ENCODE data around the gene CACNB2. TPM values are rescaled to one million over a fixed set of nuclear protein-coding genes. Genes with fewer than 3 reads are reported as not detected.

CACNB2 gene
- total RNA-seq, 2 donors from 2014 or later = 1.9 to 4.6 TPM

DNA sequence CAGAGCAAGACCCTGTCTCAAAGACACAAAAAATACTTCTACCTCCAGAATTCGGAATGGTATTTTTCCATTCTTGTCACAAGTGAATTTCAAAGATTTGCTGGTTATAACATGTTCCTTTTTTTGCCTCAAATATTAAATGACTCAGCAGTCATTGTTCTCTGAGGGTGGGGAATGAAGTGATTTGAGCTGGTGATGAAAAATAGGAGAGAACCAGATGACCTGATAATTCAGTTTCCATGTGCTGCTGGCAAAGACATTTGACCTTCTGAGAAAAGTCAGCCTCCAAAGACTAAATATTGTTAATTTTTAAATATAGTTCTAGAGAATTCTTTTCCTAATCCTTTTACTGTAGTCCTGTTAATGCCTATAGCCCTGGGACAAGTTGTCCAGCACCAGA, 78.9 kb downstream of the CACNB2 start:
- H3K36me3 Mint-ChIP-seq (ENCODE audit: low read depth) = no peaks in the 10 kb centered on the region
- Histone ChIP-seq H3K4me1 (ENCODE audit: control insufficient read depth, insufficient read depth, low read length) (no peaks in the 10 kb centered on the region), H3K9ac (ENCODE audit: extremely low read depth, low read length, poor library complexity, severe bottlenecking) (no peak overlapping the region), H3K36me3 (ENCODE audit: control insufficient read depth, insufficient read depth, low read length) (no peaks in the 10 kb centered on the region), H3K4me3 (ENCODE audit: low read length) (no peak overlapping the region), H3K9me3 (ENCODE audit: control insufficient read depth, low read length) (no peaks in the 10 kb centered on the region), H3K27me3 (ENCODE audit: control insufficient read depth, insufficient read depth, low read length, poor library complexity, severe bottlenecking) (no peaks in the 10 kb centered on the region), H3K27ac (ENCODE audit: low read depth, low read length) (no peak overlapping the region)
- H3K4me3 Mint-ChIP-seq = no peak overlapping the region
- no peaks in the 10 kb centered on the region for H3K27me3 Mint-ChIP-seq (ENCODE audit: insufficient read depth)
- 88% methylated on average over 1 of the region's 1 CpG; no CpG with 5 or more reads in 1 of the 2 experiments for WGBS, 2 experiments (ENCODE audit: insufficient coverage in 1 of 2, insufficient read length in 1 of 2)
- H3K27ac Mint-ChIP-seq = no peak overlapping the region
- TF ChIP-seq, protein P1, sequence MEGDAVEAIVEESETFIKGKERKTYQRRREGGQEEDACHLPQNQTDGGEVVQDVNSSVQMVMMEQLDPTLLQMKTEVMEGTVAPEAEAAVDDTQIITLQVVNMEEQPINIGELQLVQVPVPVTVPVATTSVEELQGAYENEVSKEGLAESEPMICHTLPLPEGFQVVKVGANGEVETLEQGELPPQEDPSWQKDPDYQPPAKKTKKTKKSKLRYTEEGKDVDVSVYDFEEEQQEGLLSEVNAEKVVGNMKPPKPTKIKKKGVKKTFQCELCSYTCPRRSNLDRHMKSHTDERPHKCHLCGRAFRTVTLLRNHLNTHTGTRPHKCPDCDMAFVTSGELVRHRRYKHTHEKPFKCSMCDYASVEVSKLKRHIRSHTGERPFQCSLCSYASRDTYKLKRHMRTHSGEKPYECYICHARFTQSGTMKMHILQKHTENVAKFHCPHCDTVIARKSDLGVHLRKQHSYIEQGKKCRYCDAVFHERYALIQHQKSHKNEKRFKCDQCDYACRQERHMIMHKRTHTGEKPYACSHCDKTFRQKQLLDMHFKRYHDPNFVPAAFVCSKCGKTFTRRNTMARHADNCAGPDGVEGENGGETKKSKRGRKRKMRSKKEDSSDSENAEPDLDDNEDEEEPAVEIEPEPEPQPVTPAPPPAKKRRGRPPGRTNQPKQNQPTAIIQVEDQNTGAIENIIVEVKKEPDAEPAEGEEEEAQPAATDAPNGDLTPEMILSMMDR (conservative IDR thresholded peaks at IDR 0.05) = no peak
- no peaks in the 10 kb centered on the region for H3K4me1 Mint-ChIP-seq
- DNase-seq = no peak
- no peaks in the 10 kb centered on the region for H3K9me3 Mint-ChIP-seq

DNA sequence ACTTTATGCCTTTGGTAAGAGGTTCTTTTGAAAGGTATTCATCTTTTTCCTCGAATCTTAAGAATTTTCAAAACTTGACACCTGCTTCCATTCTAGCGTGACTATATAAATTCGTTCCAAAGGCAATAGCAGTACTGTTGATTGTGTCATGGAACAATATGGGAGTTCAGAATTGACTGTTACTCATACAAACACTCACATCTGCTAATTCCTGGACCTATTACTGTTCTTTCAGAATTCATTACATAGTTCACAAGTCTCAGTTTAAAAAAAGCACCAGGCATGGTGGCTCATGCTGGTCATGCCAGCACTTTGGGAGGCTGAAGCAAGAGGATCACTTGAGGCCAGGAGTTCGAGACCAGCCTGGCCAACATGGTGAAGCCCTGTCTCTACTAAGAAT, 80.9 kb downstream of the CACNB2 start:
- Mint-ChIP-seq H3K36me3 (ENCODE audit: low read depth) (no peaks in the 10 kb centered on the region), H3K9me3 (no peaks in the 10 kb centered on the region), H3K27ac (no peak overlapping the region), H3K4me3 (no peak overlapping the region), H3K4me1 (peaks cover 4% of the 10 kb centered on the region), H3K27me3 (ENCODE audit: insufficient read depth) (no peaks in the 10 kb centered on the region)
- Histone ChIP-seq H3K27ac (ENCODE audit: low read depth, low read length) (no peak overlapping the region), H3K36me3 (ENCODE audit: control insufficient read depth, insufficient read depth, low read length) (no peaks in the 10 kb centered on the region), H3K9ac (ENCODE audit: extremely low read depth, low read length, poor library complexity, severe bottlenecking) (no peak overlapping the region), H3K9me3 (ENCODE audit: control insufficient read depth, low read length) (no peaks in the 10 kb centered on the region), H3K4me3 (ENCODE audit: low read length) (no peak overlapping the region), H3K27me3 (ENCODE audit: control insufficient read depth, insufficient read depth, low read length, poor library complexity, severe bottlenecking) (no peaks in the 10 kb centered on the region), H3K4me1 (ENCODE audit: control insufficient read depth, insufficient read depth, low read length) (no peaks in the 10 kb centered on the region)
- TF ChIP-seq, protein P1 (conservative IDR thresholded peaks at IDR 0.05) = no peak
- 91 to 100% methylated on average over 2 to 4 of the region's 4 CpGs for WGBS, 2 experiments (ENCODE audit: insufficient coverage in 1 of 2, insufficient read length in 1 of 2)
- no peak for DNase-seq

GRCh38 chr10:18221882-18222281, 81.7 kb downstream of the CACNB2 start:
- H3K9ac ChIP-seq (ENCODE audit: extremely low read depth, low read length, poor library complexity, severe bottlenecking) = no peak overlapping the region
- no peaks in the 10 kb centered on the region for H3K27me3 ChIP-seq (ENCODE audit: control insufficient read depth, insufficient read depth, low read length, poor library complexity, severe bottlenecking)
- no peak overlapping the region for H3K4me3 ChIP-seq (ENCODE audit: low read length)
- TF ChIP-seq, protein P1 (conservative IDR thresholded peaks at IDR 0.05) = no peak
- H3K4me1 Mint-ChIP-seq = peaks cover 4% of the 10 kb centered on the region
- H3K9me3 ChIP-seq (ENCODE audit: control insufficient read depth, low read length) = no peaks in the 10 kb centered on the region
- no peak overlapping the region for H3K4me3 Mint-ChIP-seq
- no peaks in the 10 kb centered on the region for H3K4me1 ChIP-seq (ENCODE audit: control insufficient read depth, insufficient read depth, low read length)
- no peaks in the 10 kb centered on the region for H3K36me3 Mint-ChIP-seq (ENCODE audit: low read depth)
- peaks cover under 1% of the 10 kb centered on the region for H3K27me3 Mint-ChIP-seq (ENCODE audit: insufficient read depth)
- H3K9me3 Mint-ChIP-seq = no peaks in the 10 kb centered on the region
- no peak overlapping the region for H3K27ac ChIP-seq (ENCODE audit: low read depth, low read length)
- no peak overlapping the region for H3K27ac Mint-ChIP-seq
- no peak for DNase-seq
- 60 to 80% methylated on average over 3 to 4 of the region's 4 CpGs for WGBS, 2 experiments (ENCODE audit: insufficient coverage in 1 of 2, insufficient read length in 1 of 2)
- H3K36me3 ChIP-seq (ENCODE audit: control insufficient read depth, insufficient read depth, low read length) = no peaks in the 10 kb centered on the region

All from endodermal cell (in vitro differentiated cells).